HepG2 (cell line): ENCODE data around the gene ARL8A. TPM values are rescaled to one million over a fixed set of nuclear protein-coding genes. Genes with fewer than 3 reads are reported as not detected.

ENCODE experiments used
- ATAC-seq: fragments of 200-7000 bp; cut with Tn5 transposase; 3 replicates; pipeline ENCODE4 v1.9.1; 2020; ENCODE audit warnings: mild to moderate bottlenecking, moderate library complexity
- BruUV-seq: library from RNA; stranded (reverse); fragments of 400-500 nt; replicated peaks from 2 replicates; lab custom pipeline; 2021; lab: Mats Ljungman, UMichigan
- CTCF ChIA-PET: fragments of 300-600 bp; formaldehyde crosslinking; extraction: SDS; loops from one replicate; lab custom pipeline; 2021; ENCODE audit warnings: low total read pairs, inconsistent platforms, low intra/inter-chr PET ratio; lab: Yijun Ruan, JAX
- POLR2A ChIA-PET: fragments of 350-600 bp; sonication (Branson Sonifier 250); formaldehyde crosslinking; loops from one replicate; lab custom pipeline; 2020; ENCODE audit warnings: antibody characterized with exemption, inconsistent platforms; lab: Yijun Ruan, JAX
- DNase-seq: peaks from one replicate; pipeline ENCODE4 v3.0.0-alpha.2; 2015; ENCODE audit warnings: low spot score
- FAIRE-seq: peaks from 3 replicates; lab custom pipeline; 2011; peaks lifted over from hg19 to GRCh38; lab: Jason Lieb, UNC
- H2AFZ ChIP-seq: one replicate; pipeline ENCODE4 v1.6.1; 2011; ENCODE audit warnings: low read length, inconsistent platforms
- H3K27ac ChIP-seq: fragments of 300-600 bp; 3 replicates; pipeline ENCODE4 v1.8.0; 2011; ENCODE audit warnings: mixed run types, mild to moderate bottlenecking, mixed read lengths, low read length, inconsistent platforms; ENCODE audit not compliant: insufficient read depth; ENCODE audit errors: extremely low read length
- H3K27me3 ChIP-seq, 2 experiments: fragments of 200-600 bp in 1 of 2; 2 replicates in 1 of 2; 3 replicates in 1 of 2; pipeline versions ENCODE4 v1.6.0 to v1.8.0; 2011; ENCODE audit warnings: low read length in 2 of 2, mild to moderate bottlenecking in 2 of 2, moderate library complexity in 2 of 2, inconsistent platforms in 1 of 2; ENCODE audit not compliant: insufficient read depth in 2 of 2, control insufficient read depth in 1 of 2
- H3K36me3 ChIP-seq, 2 experiments: fragments of 200-600 bp in 1 of 2; replicated peaks in 1 of 2; 2 replicates in 1 of 2; 3 replicates in 1 of 2; pipeline versions ENCODE4 v1.5.1 to v1.8.0; 2011; ENCODE audit warnings: low read length in 2 of 2, inconsistent platforms in 1 of 2; ENCODE audit not compliant: insufficient read depth in 2 of 2, control insufficient read depth in 1 of 2
- H3K4me1 ChIP-seq: 2 replicates; pipeline ENCODE4 v1.5.1; 2012; ENCODE audit warnings: low read length, inconsistent platforms; ENCODE audit not compliant: insufficient read depth
- H3K4me2 ChIP-seq: 2 replicates; pipeline ENCODE4 v1.6.0; 2011; ENCODE audit warnings: low read depth, low read length, inconsistent platforms
- H3K4me3 ChIP-seq, 3 experiments: fragments of 200-600 bp in 1 of 3; sonication (generic), shearing (Covaris generic) in 1 of 3; replicated peaks in 1 of 3; 2 replicates each; pipeline ENCODE4 v1.5.1; 2011 to 2016; ENCODE audit warnings: low read length in 3 of 3, inconsistent platforms in 2 of 3, low read depth in 2 of 3, mild to moderate bottlenecking in 2 of 3, control low read depth in 1 of 3, mixed read lengths in 1 of 3; ENCODE audit not compliant: insufficient read depth in 1 of 3
- H3K79me2 ChIP-seq: one replicate; pipeline ENCODE4 v1.6.1; 2011; ENCODE audit warnings: low read length, inconsistent platforms; ENCODE audit not compliant: insufficient read depth
- H3K9ac ChIP-seq: 2 replicates; pipeline ENCODE4 v1.6.0; 2011; ENCODE audit warnings: mild to moderate bottlenecking, low read depth, low read length, inconsistent platforms; ENCODE audit not compliant: insufficient read depth
- H3K9me3 ChIP-seq: 2 replicates; pipeline ENCODE4 v1.5.1; 2012; ENCODE audit warnings: mild to moderate bottlenecking, low read length
- H4K20me1 ChIP-seq: 2 replicates; pipeline ENCODE4 v1.6.0; 2011; ENCODE audit warnings: inconsistent platforms, mild to moderate bottlenecking, low read length, moderate library complexity; ENCODE audit not compliant: insufficient read depth
- BHLHE40 ChIP-seq: IDR thresholded peaks from 2 replicates; pipeline ENCODE4 v1.6.1; 2011; ENCODE audit warnings: low read length, improper control_type of control experiment
- CEBPG ChIP-seq: IDR thresholded peaks from 2 replicates; pipeline ENCODE4 v1.6.1; 2016
- DMAP1 ChIP-seq: IDR thresholded peaks from 2 replicates; pipeline ENCODE4 v1.6.1; 2016
- DNMT1 ChIP-seq: sonication (generic); formaldehyde crosslinking; IDR thresholded peaks from 2 replicates; pipeline ENCODE4 v1.5.1; 2020; ENCODE audit warnings: mild to moderate bottlenecking, missing genetic modification reagents
- FOSL2 ChIP-seq: sonication (generic); formaldehyde crosslinking; IDR thresholded peaks from 2 replicates; pipeline ENCODE4 v1.4.0; 2020; ENCODE audit warnings: missing genetic modification reagents
- HDAC2 ChIP-seq: sonication (generic); formaldehyde crosslinking; IDR thresholded peaks from 2 replicates; pipeline ENCODE4 v1.4.0; 2020; ENCODE audit warnings: missing genetic modification reagents
- KLF12 ChIP-seq: sonication (generic); formaldehyde crosslinking; IDR thresholded peaks from 2 replicates; pipeline ENCODE4 v1.4.0; 2020; ENCODE audit warnings: missing genetic modification reagents, borderline replicate concordance
- KLF13 ChIP-seq: sonication (generic); formaldehyde crosslinking; IDR thresholded peaks from 2 replicates; pipeline ENCODE4 v1.4.0; 2020; ENCODE audit warnings: mild to moderate bottlenecking, missing genetic modification reagents
- MTF2 ChIP-seq: sonication (generic); formaldehyde crosslinking; IDR thresholded peaks from 2 replicates; pipeline ENCODE4 v1.5.0; 2020; ENCODE audit warnings: missing genetic modification reagents, borderline replicate concordance
- RBAK ChIP-seq: sonication (generic); formaldehyde crosslinking; IDR thresholded peaks from 2 replicates; pipeline ENCODE4 v1.5.1; 2020; ENCODE audit warnings: mild to moderate bottlenecking, missing genetic modification reagents
- SIX4 ChIP-seq: sonication (generic); formaldehyde crosslinking; IDR thresholded peaks from 2 replicates; pipeline ENCODE4 v1.4.0; 2020; ENCODE audit warnings: missing genetic modification reagents
- SRF ChIP-seq: IDR thresholded peaks from 2 replicates; pipeline ENCODE4 v1.6.1; 2011; ENCODE audit warnings: mild to moderate bottlenecking, low read depth, low read length, moderate library complexity
- STAG1 ChIP-seq: sonication (generic); formaldehyde crosslinking; IDR thresholded peaks from 2 replicates; pipeline ENCODE4 v1.4.0; 2020; ENCODE audit warnings: missing genetic modification reagents
- YY1 ChIP-seq: IDR thresholded peaks from 2 replicates; pipeline ENCODE4 v1.6.1; 2011; ENCODE audit warnings: low read length, low read depth, moderate library complexity, mild to moderate bottlenecking; ENCODE audit not compliant: insufficient read depth, insufficient replicate concordance
- ZFP36 ChIP-seq: fragments of 150-350 bp; IDR thresholded peaks from 2 replicates; pipeline ENCODE4 v1.6.1; 2018; ENCODE audit warnings: borderline replicate concordance, low read length, low read depth; ENCODE audit not compliant: partially characterized antibody
- ZNF101 ChIP-seq: sonication (generic); formaldehyde crosslinking; IDR thresholded peaks from 2 replicates; pipeline ENCODE4 v1.4.0; 2020; ENCODE audit warnings: mild to moderate bottlenecking, low read depth, missing genetic modification reagents, borderline replicate concordance
- ZNF234 ChIP-seq: sonication (generic); formaldehyde crosslinking; conservative IDR thresholded peaks from 2 replicates; pipeline ENCODE4 v1.5.1; 2020; ENCODE audit warnings: mild to moderate bottlenecking, missing genetic modification reagents
- ZNF652 ChIP-seq: IDR thresholded peaks from 2 replicates; pipeline ENCODE4 v1.6.1; 2016; ENCODE audit warnings: low read depth, borderline replicate concordance
- WGBS: methylation state at CpG from one replicate; pipeline ENCODE4 v1.1.6; 2017; ENCODE audit warnings: low lambda C conversion rate; 5-methylcytosine and 5-hydroxymethylcytosine counted together
- in situ Hi-C: cut with HindIII; loops from 2 replicates; pipeline ENCODE4 v1.10.0; 2017; ENCODE audit warnings: low pct_unique_long_range_greater_than_20kb; ENCODE audit not compliant: extremely low pct_ligation_motif_present
- intact Hi-C: fragments of 100-400 bp; cut with micrococcal nuclease; formaldehyde crosslinking; loops from one replicate; pipeline ENCODE4 v1.10.0; 2022; ENCODE audit not compliant: unreplicated experiment
- polyA plus RNA-seq, 8 experiments: library from polyadenylated mRNA; depleted of rRNA in 3 of 8; stranded (reverse) in 7 of 8; unstranded in 1 of 8; fragments of >200 nt; fragmentation: Illumina TruSeq in 4 of 8; extraction: Trizol in 4 of 8; gene quantifications; 2 replicates each; pipeline versions ENCODE4 v1.2.1 to v1.2.3, GENCODE V29; 2011 to 2016; ENCODE audit warnings: low read depth in 4 of 8, missing spikeins in 1 of 8, mixed read lengths in 1 of 8; ENCODE audit not compliant: insufficient read depth in 1 of 8
- total RNA-seq, 5 experiments: library from RNA; depleted of rRNA; stranded (reverse); fragments of >200 nt; fragmentation: Illumina TruSeq; extraction: Trizol; gene quantifications; 2 replicates each; pipeline ENCODE4 v1.2.3, GENCODE V29; 2016; ENCODE audit warnings: low read depth in 1 of 5
- TF ChIP-seq, protein P1 (sequence below): sonication (generic); formaldehyde crosslinking; IDR thresholded peaks from 2 replicates; pipeline ENCODE4 v1.8.1; 2023; ENCODE audit warnings: missing genetic modification reagents, inconsistent platforms, borderline replicate concordance

The ARL8A gene
- total and polyA plus RNA-seq, 2 of the 13 experiments (the other 11 are each of a cell fraction or from before 2014, with no cell fraction given): 2.7 to 23.4 TPM

DNA sequence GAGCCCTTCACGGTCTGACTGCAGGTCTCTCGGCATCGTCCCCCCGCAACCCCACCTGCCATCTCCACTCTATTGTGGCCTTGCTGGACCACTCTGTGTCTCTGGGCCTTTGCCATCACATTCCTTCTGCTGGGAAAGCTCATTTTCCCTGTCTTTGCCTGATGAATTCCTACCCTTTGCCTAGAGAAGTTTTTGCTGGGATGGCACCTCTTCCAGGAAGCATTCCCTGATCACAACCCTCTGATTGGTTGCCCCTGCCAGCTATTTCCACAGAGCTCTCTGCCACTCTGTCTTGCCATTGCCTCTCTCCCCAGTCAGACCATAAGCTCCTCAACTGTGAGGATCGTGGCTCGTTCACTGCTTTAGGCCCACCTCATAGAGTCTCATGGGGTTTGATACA lies 50.7 kb downstream of the ARL8A start:
- Histone ChIP-seq H3K4me3 (no peak overlapping the region), H3K27ac (no peak overlapping the region), H2AFZ (no peak overlapping the region), H3K79me2 (no peaks in the 10 kb centered on the region), H4K20me1 (no peaks in the 10 kb centered on the region), H3K4me2 (no peak overlapping the region), H3K9me3 (no peaks in the 10 kb centered on the region), H3K4me1 (peaks cover 19% of the 10 kb centered on the region), H3K9ac (no peak overlapping the region), H3K36me3 (no peaks in the 10 kb centered on the region), H3K27me3 (no peaks in the 10 kb centered on the region)
- no peak for DNase-seq
- in situ Hi-C loops: no loop called here
- no peak for TF ChIP-seq DMAP1 (CRISPR knock-in tag)
- no peak for TF ChIP-seq ZNF101 (CRISPR knock-in tag)
- TF ChIP-seq HDAC2: no peak
- TF ChIP-seq ZNF234 (CRISPR knock-in tag): no peak
- TF ChIP-seq RBAK (CRISPR knock-in tag): no peak
- peak; percentile 29 for TF ChIP-seq ZFP36
- TF ChIP-seq YY1: no peak
- no peak for TF ChIP-seq SIX4 (CRISPR knock-in tag)
- no peak for TF ChIP-seq ZNF652 (CRISPR knock-in tag)
- no peak for FAIRE-seq
- intact Hi-C loops: no loop called here
- no TSS peak for BruUV-seq
- 79% methylated on average over 6 of the region's 6 CpGs for WGBS
- ChIA-PET POLR2A (interaction anchor here (1.6 kb wide), 1 partner anchor 84 kb away, joined by 7 read pairs; the partner anchor contains the start of gene ELF3), CTCF (no interaction called here)
- no peak for ATAC-seq

DNA sequence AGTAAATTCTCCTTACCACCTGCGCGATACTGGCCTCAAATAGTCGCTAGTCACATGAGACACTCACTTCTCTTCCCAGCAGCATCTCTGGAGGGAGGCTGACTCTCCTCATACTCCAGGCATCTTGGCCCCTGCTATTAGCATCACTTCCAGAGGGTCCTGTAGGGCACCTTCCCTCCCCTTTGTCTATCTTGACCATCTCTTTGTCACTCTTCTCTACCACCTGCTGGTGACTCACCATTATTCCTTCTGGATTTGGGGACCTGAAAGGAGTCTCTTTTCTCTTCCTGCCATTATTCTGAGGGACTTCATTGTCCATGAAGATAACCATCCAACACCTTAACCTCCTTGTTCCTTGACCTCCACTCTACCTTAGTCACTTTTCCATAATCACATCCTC lies 53.5 kb downstream of the ARL8A start:
- Histone ChIP-seq H3K27ac (no peak overlapping the region), H3K9ac (no peak overlapping the region), H3K4me3 (no peak overlapping the region), H3K27me3 (no peaks in the 10 kb centered on the region), H2AFZ (no peak overlapping the region), H3K36me3 (no peaks in the 10 kb centered on the region), H4K20me1 (no peaks in the 10 kb centered on the region), H3K79me2 (no peaks in the 10 kb centered on the region), H3K4me2 (no peak overlapping the region), H3K4me1 (peaks cover 48% of the 10 kb centered on the region), H3K9me3 (no peaks in the 10 kb centered on the region)
- WGBS: 96% methylated on average over 3 of the region's 3 CpGs
- POLR2A ChIA-PET: interaction anchor here (3.6 kb wide), 1 partner anchor 81 kb away, joined by 20 read pairs; the partner anchor contains the start of gene ELF3
- CTCF ChIA-PET: interaction anchor here (0.7 to 2.1 kb wide), 3 partner anchors 28 to 85 kb away, joined by 3 to 20 read pairs (median 6); partner anchors contain the start of gene ELF3
- in situ Hi-C loops (no loop called here), intact Hi-C loops (loop anchor here (1.0 kb wide), 2 partner anchors 28 to 81 kb away; partner anchors contain the start of gene ELF3)
- BruUV-seq: no TSS peak
- DNase-seq: peak; percentile 45
- FAIRE-seq: peak; percentile 65
- peak; percentile 42 for ATAC-seq
- TF ChIP-seq SRF: no peak
- TF ChIP-seq KLF12 (CRISPR knock-in tag): no peak
- TF ChIP-seq, protein P1, sequence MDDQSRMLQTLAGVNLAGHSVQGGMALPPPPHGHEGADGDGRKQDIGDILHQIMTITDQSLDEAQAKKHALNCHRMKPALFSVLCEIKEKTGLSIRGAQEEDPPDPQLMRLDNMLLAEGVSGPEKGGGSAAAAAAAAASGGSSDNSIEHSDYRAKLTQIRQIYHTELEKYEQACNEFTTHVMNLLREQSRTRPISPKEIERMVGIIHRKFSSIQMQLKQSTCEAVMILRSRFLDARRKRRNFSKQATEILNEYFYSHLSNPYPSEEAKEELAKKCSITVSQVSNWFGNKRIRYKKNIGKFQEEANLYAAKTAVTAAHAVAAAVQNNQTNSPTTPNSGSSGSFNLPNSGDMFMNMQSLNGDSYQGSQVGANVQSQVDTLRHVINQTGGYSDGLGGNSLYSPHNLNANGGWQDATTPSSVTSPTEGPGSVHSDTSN (CRISPR knock-in tag): no peak
- no peak for TF ChIP-seq DNMT1 (CRISPR knock-in tag)
- TF ChIP-seq STAG1: peak; percentile 79
- TF ChIP-seq BHLHE40: no peak
- TF ChIP-seq FOSL2 (CRISPR knock-in tag): peak; percentile 21; the same call in 1 of the 2 replicates
- TF ChIP-seq KLF13 (CRISPR knock-in tag): no peak
- TF ChIP-seq CEBPG (CRISPR knock-in tag): no peak
- no peak for TF ChIP-seq MTF2
